Stomach (tissue), 4 donors: ENCODE data around the gene RASL12.

ENCODE experiments used
- CTCF ChIP-seq, 7 experiments: fragments of 450-650 bp in 4 of 7; fragments of 200-600 bp in 3 of 7; sonication (generic) in 3 of 7; IDR thresholded peaks; one replicate each; pipeline ENCODE4 v1.5.1; 2016 to 2019; ENCODE audit warnings: antibody characterized with exemption in 7 of 7, control low read depth in 2 of 7, mild to moderate bottlenecking in 1 of 7
- EP300 ChIP-seq: sonication (generic); formaldehyde crosslinking; IDR thresholded peaks from one replicate; pipeline ENCODE4 v1.6.1; 2017; ENCODE audit warnings: antibody characterized with exemption
- POLR2A ChIP-seq, 4 donors: fragments of 450-650 bp; IDR thresholded peaks; one replicate each; pipeline ENCODE4 v1.6.1; 2016; ENCODE audit warnings: antibody characterized with exemption in 4 of 4, control low read depth in 2 of 4, mild to moderate bottlenecking in 1 of 4, moderate library complexity in 1 of 4
- POLR2AphosphoS5 ChIP-seq, 3 donors: sonication (generic); formaldehyde crosslinking; IDR thresholded peaks; one replicate each; pipeline ENCODE4 v1.6.1; 2016; ENCODE audit warnings: antibody characterized with exemption in 3 of 3

- TF ChIP-seq POLR2AphosphoS5 (IDR thresholded peaks at IDR 0.05), result no peak
- TF ChIP-seq CTCF (IDR thresholded peaks at IDR 0.05), result no peak
- TF ChIP-seq POLR2A (IDR thresholded peaks at IDR 0.05), result no peak
- no peak for TF ChIP-seq EP300
Measured at GRCh38 chr15:65069779-65070546, 2.2 kb upstream of the RASL12 start.
